Glomerular visceral epithelial cell (primary cell): ENCODE data around the gene GART.

Experiments
- DNase-seq: peaks from one replicate; pipeline ENCODE4 v3.0.0-alpha.2; 2016; ENCODE audit errors: extremely low spot score

The GART gene

GRCh38 chr21:33552999-33553598, 11.2 kb upstream of the GART start:
- no peak for DNase-seq

DNA sequence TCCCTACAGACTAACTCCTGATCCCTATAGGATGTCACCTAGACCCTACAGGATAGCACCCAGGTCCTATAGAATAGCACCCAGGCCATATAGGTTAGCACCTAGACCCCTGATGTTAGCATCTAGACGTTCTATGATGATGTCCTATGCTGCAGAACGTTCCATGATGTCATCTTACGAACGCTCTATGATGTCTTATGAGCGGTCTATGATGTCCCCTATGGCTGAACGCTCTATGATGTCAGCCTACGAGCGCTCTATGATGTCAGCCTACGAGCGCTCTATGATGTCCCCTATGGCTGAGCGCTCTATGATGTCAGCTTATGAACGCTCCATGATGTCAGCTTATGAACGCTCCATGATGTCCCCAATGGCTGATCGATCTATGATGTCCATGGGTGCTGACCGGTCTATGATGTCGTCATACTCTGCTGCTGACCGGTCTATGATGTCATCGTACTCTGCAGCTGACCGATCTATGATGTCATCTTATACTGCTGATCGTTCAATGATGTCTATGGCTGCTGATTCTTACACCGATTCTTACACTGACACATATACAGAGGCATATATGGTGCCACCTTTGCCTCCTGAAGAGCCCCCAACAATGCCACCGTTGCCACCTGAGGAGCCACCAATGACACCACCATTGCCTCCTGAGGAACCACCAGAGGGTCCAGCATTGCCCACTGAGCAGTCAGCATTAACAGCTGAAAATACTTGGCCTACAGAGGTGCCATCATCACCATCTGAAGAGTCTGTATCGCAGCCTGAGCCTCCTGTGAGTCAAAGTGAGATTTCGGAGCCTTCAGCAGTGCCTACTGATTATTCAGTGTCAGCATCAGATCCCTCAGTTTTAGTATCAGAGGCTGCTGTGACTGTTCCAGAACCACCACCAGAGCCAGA, 10.4 kb upstream of the GART start:
- no peak for DNase-seq

- no peak for DNase-seq
These were observed 9.7 kb upstream of the GART start for GRCh38 chr21:33551664-33552063.

GRCh38 chr21:33550772-33551660, 9.1 kb upstream of the GART start:
- DNase-seq: no peak

- DNase-seq: no peak
These were observed 8.2 kb upstream of the GART start for GRCh38 chr21:33549848-33550771.

GRCh38 chr21:33546086-33546485, 4.2 kb upstream of the GART start:
- no peak for DNase-seq

DNA sequence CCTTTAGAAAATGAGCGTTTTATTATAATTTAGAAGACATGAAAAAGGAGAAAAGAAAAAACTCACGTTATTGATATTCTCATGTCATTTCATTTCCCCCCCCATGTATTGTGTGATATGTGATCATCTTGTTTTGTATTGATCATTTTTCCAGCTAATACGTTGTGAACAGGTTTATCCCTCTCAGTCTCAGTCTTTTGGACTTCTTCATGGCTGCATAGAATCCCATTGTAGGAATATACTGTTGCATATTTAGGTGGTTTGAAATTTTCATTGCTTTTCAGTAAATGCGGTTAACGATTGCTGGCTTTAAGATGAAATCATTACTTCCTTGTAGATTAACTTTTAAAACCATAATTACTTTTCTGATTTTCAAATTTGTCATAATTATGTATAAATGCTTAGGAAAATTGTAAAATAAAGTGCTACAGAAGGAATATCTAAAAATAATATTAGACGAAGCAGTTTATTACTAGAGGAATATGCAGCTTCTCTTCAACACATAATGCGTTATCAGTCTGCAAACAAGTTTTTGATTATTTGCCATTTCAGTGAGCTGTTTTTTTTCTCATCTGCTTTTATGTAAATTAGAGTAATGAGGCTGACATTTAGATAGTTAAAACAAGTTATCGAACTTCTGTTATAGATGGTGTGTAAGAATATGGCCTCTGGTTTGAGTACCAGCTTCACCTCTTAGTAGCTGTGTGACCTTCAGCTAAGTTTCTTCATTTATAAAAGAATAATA, 2.7 kb upstream of the GART start:
- no peak for DNase-seq

DNA sequence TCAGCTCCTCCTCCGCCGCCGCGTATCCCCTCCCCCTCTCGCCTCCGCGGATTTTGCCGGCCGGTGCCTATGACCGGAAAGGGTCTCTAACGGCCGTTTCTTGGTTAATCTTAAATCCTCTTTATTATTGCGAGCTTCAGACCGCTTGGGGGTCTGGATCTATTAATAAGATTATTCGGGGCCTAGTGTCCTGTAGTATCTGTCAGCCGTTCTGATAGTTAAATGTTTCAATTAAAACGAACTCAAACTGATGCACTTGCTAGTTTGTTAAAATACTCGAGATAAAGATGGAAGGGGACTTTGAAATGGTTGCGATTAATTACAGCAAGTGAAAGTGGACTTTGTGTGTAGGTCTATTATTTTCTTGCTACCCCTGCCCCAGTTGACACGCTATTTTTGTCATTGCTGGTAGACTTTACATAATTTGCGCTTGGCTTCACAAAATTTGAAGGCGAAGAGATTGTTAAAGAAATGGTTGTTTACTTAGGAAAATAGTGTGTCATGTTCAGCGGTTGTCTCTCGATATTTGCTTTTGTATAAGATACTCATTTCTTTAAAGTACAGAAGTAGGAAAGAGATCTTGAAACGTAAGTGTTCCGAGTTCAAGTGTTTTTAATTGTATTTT, 1.7 kb upstream of the GART start:
- DNase-seq: no peak

DNA sequence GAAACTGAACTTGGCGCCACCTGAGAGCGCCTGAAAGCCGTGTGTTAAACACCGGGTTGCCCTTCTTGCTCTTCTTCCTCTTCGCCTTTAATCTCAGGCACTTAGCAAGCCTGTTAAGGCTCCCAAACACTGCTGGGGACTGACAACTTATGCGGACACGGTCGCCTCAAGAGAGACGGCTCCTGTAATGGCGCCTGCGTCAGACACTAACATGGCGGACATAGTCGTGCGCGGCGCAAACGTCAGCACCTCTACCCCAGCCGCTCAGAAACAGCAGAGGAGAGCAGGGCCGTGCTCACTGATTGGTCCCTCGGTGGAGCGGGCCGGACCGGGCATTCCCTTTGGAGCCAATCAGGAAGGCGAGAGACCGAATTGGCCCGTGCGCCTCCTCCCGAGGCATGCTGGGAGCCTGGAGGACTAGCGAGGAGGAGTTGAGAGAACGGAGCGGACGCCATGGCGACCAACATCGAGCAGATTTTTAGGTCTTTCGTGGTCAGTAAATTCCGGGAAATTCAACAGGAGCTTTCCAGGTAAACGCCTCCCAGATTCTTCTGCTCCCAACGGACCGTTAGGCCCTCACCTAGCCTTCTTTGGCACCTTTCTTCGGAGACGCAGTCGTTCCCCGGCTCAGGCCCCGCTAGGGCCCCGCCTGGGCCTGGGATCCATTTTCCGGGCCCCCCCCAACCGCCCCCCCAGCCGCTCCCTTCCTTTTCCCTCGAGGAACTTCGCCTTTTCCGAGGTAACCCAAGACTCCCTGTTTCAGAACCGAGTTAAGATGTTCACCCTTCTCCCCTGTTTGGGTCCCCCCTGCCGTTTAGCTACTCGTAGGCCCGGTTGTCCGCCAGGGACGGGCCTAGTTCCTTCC, 955 bp upstream of the GART start, which contains the start of gene SON:
Gene SON, plus strand, starts transcription at position 399 of the 865 bp plus-strand sequence. Its CDS starts 55 bp downstream, at position 454.
- peak; percentile 99 for DNase-seq

- DNase-seq: peak; percentile 28
These were observed 709 bp downstream of the GART start for GRCh38 chr21:33541105-33541711.

GRCh38 chr21:33540711-33541104, 1.2 kb downstream of the GART start:
- no peak for DNase-seq

GRCh38 chr21:33539616-33540015, 2.3 kb downstream of the GART start:
- no peak for DNase-seq

DNA sequence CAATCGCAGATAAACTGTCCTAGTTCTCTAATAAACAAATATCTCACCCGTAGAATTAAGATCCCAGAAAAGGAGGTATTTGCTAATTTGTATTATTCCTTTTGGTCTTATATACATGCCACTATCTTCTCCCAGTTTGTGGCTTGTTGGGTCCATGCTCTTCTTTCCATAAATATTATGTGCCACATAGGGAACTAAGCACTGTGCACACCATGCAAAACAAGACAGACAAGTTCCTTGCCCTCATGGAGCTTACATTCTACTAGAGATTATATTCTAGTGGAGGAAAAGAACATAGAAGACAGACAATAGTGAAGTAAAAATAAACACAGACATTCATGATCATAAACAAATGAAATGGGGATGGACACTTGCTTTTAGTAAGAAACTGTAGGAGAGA, 4.7 kb downstream of the GART start:
- DNase-seq: no peak

DNA sequence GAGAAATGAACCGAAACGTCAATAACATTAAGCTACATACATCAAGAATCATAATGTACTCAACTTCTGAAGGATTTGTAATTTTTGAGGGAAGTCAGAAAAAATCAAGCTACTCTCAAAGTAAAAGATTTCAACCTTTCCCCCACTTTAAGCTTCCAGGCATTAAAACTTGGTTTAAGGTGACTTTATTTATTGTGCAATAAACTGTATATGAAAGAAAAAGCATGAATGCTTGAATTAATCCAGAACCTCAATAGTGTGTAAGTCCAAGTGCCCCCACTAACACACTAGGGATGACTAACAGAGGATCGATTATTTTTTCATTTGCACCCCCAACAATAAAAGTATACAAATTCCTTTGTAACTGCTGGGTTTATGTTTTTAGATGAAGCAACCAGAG, 10.9 kb downstream of the GART start:
- no peak for DNase-seq

- no peak for DNase-seq
These were observed 19.0 kb downstream of the GART start for GRCh38 chr21:33522953-33523349.

DNA sequence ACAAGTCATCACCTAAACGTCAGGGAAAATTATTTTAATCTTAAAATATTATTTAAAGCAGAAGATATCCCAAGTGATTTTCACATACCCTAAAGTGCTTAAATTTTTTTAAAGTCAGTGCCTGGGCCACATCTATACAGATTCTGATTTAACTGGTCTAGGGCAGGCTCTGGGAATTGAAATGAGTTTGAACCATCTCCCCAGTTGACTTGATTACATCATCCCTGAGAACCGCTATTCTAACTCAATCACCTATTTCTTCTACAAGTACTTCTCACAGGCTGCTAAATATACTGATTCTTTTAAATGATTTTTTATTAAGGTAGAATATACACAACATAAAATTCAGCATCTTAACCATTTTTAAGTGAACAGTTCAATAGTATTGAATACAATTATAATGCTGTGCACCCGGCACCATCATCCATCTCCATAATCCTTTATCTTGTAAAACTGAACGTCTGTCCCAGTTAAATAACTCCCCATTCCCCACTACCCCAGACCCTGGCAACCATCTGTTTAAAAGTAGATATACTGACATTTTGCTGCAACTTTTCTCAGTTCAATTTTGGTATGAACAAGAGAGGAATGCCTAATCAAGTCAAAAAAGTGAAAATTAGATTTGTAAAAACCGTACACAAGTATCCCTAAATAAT, 19.5 kb downstream of the GART start:
- DNase-seq: no peak

DNA sequence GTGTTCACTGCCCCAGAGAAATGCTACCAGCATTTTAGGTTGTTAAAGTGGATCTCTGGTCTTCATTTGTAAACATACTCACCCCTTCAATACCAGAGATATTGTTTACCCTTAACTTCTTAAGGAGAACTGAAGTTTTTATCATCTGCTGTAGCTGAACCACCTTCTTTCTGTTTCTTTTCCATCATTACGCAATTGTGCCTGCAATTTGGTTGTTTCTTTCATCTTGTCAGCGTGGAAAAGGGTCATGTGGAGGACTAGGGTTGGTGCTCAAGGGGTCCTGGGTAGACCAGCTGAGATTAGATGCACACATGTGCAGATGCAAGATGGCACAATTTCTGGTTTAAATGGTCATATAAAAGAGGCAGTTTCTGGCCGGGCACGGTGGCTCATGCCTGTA, 23.0 kb downstream of the GART start:
- DNase-seq: no peak

DNA sequence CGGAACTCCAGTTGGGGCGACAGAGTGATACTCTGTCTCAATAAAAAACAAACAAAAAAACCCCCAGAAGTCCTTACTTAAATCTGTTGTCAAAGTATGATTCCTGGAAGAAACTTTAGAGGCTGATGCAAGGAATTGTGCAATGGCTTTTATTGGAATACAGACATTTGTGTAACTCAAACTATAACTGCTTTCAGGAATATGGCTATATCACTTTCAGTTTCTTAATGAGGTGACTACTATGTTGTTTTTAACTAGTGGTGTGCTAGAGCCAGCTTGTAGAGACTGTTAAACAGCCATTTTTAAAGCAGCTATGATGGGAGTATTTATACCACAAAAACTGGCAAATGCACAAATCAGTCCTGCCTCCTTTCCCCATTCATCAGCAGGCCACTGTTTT, 27.7 kb downstream of the GART start:
- no peak for DNase-seq
